Glutamatergic neuron (in vitro differentiated cells): ENCODE data around the gene ACLY. TPM values are rescaled to one million over a fixed set of nuclear protein-coding genes. Genes with fewer than 3 reads are reported as not detected.
A peak's percentile ranks its signal among the peaks of the same experiment; 100 is the strongest.
"Not testable (repeated sequence)": the region's sequence is repeated elsewhere in the genome, so short reads cannot be mapped to it uniquely, and the experiment has no call there.

Source experiments
- DNase-seq: peaks from one replicate; pipeline ENCODE4 v3.0.0; 2022
- H3K27ac Mint-ChIP-seq: one replicate; pipeline ENCODE4 v1.8.0; 2020; ENCODE audit warnings: mild to moderate bottlenecking, mixed read lengths, inconsistent platforms; ENCODE audit not compliant: unreplicated experiment
- H3K27me3 Mint-ChIP-seq: one replicate; pipeline ENCODE4 v1.8.0; 2020; ENCODE audit warnings: mild to moderate bottlenecking, moderate library complexity, mixed read lengths, inconsistent platforms; ENCODE audit not compliant: unreplicated experiment
- H3K36me3 Mint-ChIP-seq: one replicate; pipeline ENCODE4 v1.8.0; 2020; ENCODE audit warnings: mild to moderate bottlenecking, mixed read lengths, inconsistent platforms; ENCODE audit not compliant: unreplicated experiment
- H3K4me1 Mint-ChIP-seq: one replicate; pipeline ENCODE4 v1.8.0; 2020; ENCODE audit warnings: mild to moderate bottlenecking, low read depth, mixed read lengths, inconsistent platforms; ENCODE audit not compliant: unreplicated experiment
- H3K4me3 Mint-ChIP-seq: one replicate; pipeline ENCODE4 v1.8.0; 2020; ENCODE audit warnings: mild to moderate bottlenecking, mixed read lengths, inconsistent platforms; ENCODE audit not compliant: unreplicated experiment
- H3K9me3 Mint-ChIP-seq: one replicate; pipeline ENCODE4 v1.8.0; 2020; ENCODE audit warnings: mild to moderate bottlenecking, moderate library complexity, mixed read lengths, inconsistent platforms; ENCODE audit not compliant: unreplicated experiment
- CTCF ChIP-seq: fragments of 200-600 bp; sonication (generic); IDR thresholded peaks from one replicate; pipeline ENCODE4 v1.5.0; 2021; ENCODE audit not compliant: partially characterized antibody, unreplicated experiment
- total RNA-seq: library from RNA; stranded (reverse); fragmentation: NEBNext Ultra II Directional; extraction: Animal tissue kit (Norgen Biotek cat#: 25700); gene quantifications from one replicate; pipeline ENCODE4 v1.2.1, GENCODE V29; 2021; ENCODE audit not compliant: unreplicated experiment

Gene ACLY
- total RNA-seq, 1 donor from 2014 or later, result 625 TPM

- Mint-ChIP-seq H3K27me3 (peaks cover 5% of the 10 kb centered on the region), H3K4me3 (peak overlapping the region; percentile 30), H3K36me3 (no peaks in the 10 kb centered on the region), H3K9me3 (peaks cover 1% of the 10 kb centered on the region), H3K4me1 (peaks cover 13% of the 10 kb centered on the region), H3K27ac (peak overlapping the region; percentile 53)
- DNase-seq, result no peak
- TF ChIP-seq CTCF, result no peak
Observed at GRCh38 chr17:41860254-41860931, 58.4 kb downstream of the ACLY start.

GRCh38 chr17:41851382-41851781 is 67.4 kb downstream of the ACLY start:
- DNase-seq, H3K36me3 Mint-ChIP-seq, H3K27me3 Mint-ChIP-seq, H3K27ac Mint-ChIP-seq, H3K9me3 Mint-ChIP-seq, H3K4me3 Mint-ChIP-seq, H3K4me1 Mint-ChIP-seq: not testable (repeated sequence)

GRCh38 chr17:41849251-41849990 is 69.3 kb downstream of the ACLY start:
- DNase-seq, result no peak
- Mint-ChIP-seq H3K27ac (no peak overlapping the region), H3K4me3 (no peak overlapping the region), H3K36me3 (no peaks in the 10 kb centered on the region), H3K4me1 (peaks cover 1% of the 10 kb centered on the region), H3K9me3 (no peaks in the 10 kb centered on the region), H3K27me3 (peaks cover 4% of the 10 kb centered on the region)
- TF ChIP-seq CTCF, result no peak

GRCh38 chr17:41848788-41849187 is 70.0 kb downstream of the ACLY start:
- Mint-ChIP-seq H3K4me3 (no peak overlapping the region), H3K27me3 (peaks cover 4% of the 10 kb centered on the region), H3K36me3 (no peaks in the 10 kb centered on the region), H3K27ac (no peak overlapping the region), H3K4me1 (peaks cover 1% of the 10 kb centered on the region), H3K9me3 (no peaks in the 10 kb centered on the region)
- TF ChIP-seq CTCF, result no peak
- DNase-seq, result no peak

- no peak for TF ChIP-seq CTCF
- Mint-ChIP-seq H3K4me3 (no peak overlapping the region), H3K27me3 (peaks cover 2% of the 10 kb centered on the region), H3K27ac (no peak overlapping the region), H3K4me1 (peaks cover 1% of the 10 kb centered on the region), H3K36me3 (no peaks in the 10 kb centered on the region), H3K9me3 (no peaks in the 10 kb centered on the region)
- DNase-seq, result no peak
Observed at GRCh38 chr17:41844971-41845370, 73.8 kb downstream of the ACLY start.

- DNase-seq, H3K4me3 Mint-ChIP-seq, H3K27ac Mint-ChIP-seq, H3K27me3 Mint-ChIP-seq, H3K36me3 Mint-ChIP-seq, H3K4me1 Mint-ChIP-seq, H3K9me3 Mint-ChIP-seq: not testable (repeated sequence)
Observed at GRCh38 chr17:41840781-41841180, 78.0 kb downstream of the ACLY start.

GRCh38 chr17:41839448-41839847 is 79.3 kb downstream of the ACLY start:
- H3K4me3 Mint-ChIP-seq, result not testable (repeated sequence)

More at GRCh38 chr17:41839448-41839847, 79.3 kb downstream of the ACLY start:
- H3K4me1 Mint-ChIP-seq, H3K27ac Mint-ChIP-seq, DNase-seq, H3K27me3 Mint-ChIP-seq, H3K36me3 Mint-ChIP-seq, H3K9me3 Mint-ChIP-seq: not testable (repeated sequence)
